Progenitor cell of endocrine pancreas (in vitro differentiated cells): ENCODE measurements around the gene KRTAP22-1. TPM values are rescaled to one million over a fixed set of nuclear protein-coding genes. Genes with fewer than 3 reads are reported as not detected.

Source experiments
- DNase-seq: peaks from one replicate; pipeline ENCODE4 v3.0.0; 2021; ENCODE audit warnings: low spot score; ENCODE audit not compliant: unreplicated experiment
- H3K27ac Mint-ChIP-seq: 2 replicates; pipeline ENCODE4 v1.8.0; 2021; ENCODE audit warnings: mild to moderate bottlenecking, moderate library complexity, mixed read lengths
- H3K27me3 Mint-ChIP-seq: 2 replicates; pipeline ENCODE4 v1.8.0; 2021; ENCODE audit warnings: mixed read lengths
- H3K36me3 Mint-ChIP-seq: 2 replicates; pipeline ENCODE4 v1.8.0; 2022; ENCODE audit warnings: mixed read lengths; ENCODE audit not compliant: insufficient read depth
- H3K4me1 Mint-ChIP-seq: 2 replicates; pipeline ENCODE4 v1.8.0; 2021; ENCODE audit warnings: low read depth, mixed read lengths
- H3K4me3 Mint-ChIP-seq: 2 replicates; pipeline ENCODE4 v1.8.0; 2021; ENCODE audit warnings: low read depth, mild to moderate bottlenecking, moderate library complexity, mixed read lengths
- H3K9me3 Mint-ChIP-seq: 2 replicates; pipeline ENCODE4 v1.8.0; 2021; ENCODE audit warnings: low read depth, mixed read lengths
- CTCF ChIP-seq: fragments of 200-600 bp; sonication (generic); IDR thresholded peaks from one replicate; pipeline ENCODE4 v1.5.0; 2021; ENCODE audit warnings: antibody characterized with exemption, mild to moderate bottlenecking; ENCODE audit not compliant: unreplicated experiment
- total RNA-seq: library from RNA; stranded (reverse); gene quantifications from 2 replicates; pipeline ENCODE4 v1.2.1, GENCODE V29; 2021

KRTAP22-1 gene
- total RNA-seq, 1 donor from 2014 or later: not detected

- no peak for TF ChIP-seq CTCF
- no peaks in the 10 kb centered on the region for H3K4me1 Mint-ChIP-seq
- H3K9me3 Mint-ChIP-seq: peaks cover 28% of the 10 kb centered on the region
- H3K36me3 Mint-ChIP-seq: no peaks in the 10 kb centered on the region
- DNase-seq: no peak
- no peaks in the 10 kb centered on the region for H3K27me3 Mint-ChIP-seq
- H3K27ac Mint-ChIP-seq: no peak overlapping the region
- no peak overlapping the region for H3K4me3 Mint-ChIP-seq
Measured at GRCh38 chr21:30629200-30629599, 28.3 kb downstream of the KRTAP22-1 start.

GRCh38 chr21:30634906-30635305 lies 34.0 kb downstream of the KRTAP22-1 start, which contains the start of gene KRTAP20-2:
TSS of gene KRTAP20-2 (plus strand) at chr21:30635206. CDS start at chr21:30635264, 58 bp downstream.
- no peaks in the 10 kb centered on the region for H3K27me3 Mint-ChIP-seq
- peaks cover 9% of the 10 kb centered on the region for H3K9me3 Mint-ChIP-seq
- H3K4me3 Mint-ChIP-seq: no peak within 1 kb of the TSS
- DNase-seq: no peak
- TF ChIP-seq CTCF: no peak
- no peak within 1 kb of the TSS for H3K27ac Mint-ChIP-seq
- H3K36me3 Mint-ChIP-seq: no peaks in the 10 kb centered on the region
- H3K4me1 Mint-ChIP-seq: no peaks in the 10 kb centered on the region

GRCh38 chr21:30638686-30639085 lies 37.8 kb downstream of the KRTAP22-1 start:
- Mint-ChIP-seq H3K36me3 (no peaks in the 10 kb centered on the region), H3K27ac (no peak overlapping the region), H3K4me1 (no peaks in the 10 kb centered on the region), H3K27me3 (no peaks in the 10 kb centered on the region), H3K9me3 (peaks cover 4% of the 10 kb centered on the region), H3K4me3 (no peak overlapping the region)
- TF ChIP-seq CTCF: no peak
- DNase-seq: no peak

- Mint-ChIP-seq H3K36me3 (no peaks in the 10 kb centered on the region), H3K9me3 (peaks cover 21% of the 10 kb centered on the region), H3K4me3 (no peak within 1 kb of the TSS), H3K27me3 (no peaks in the 10 kb centered on the region), H3K4me1 (no peaks in the 10 kb centered on the region), H3K27ac (no peak within 1 kb of the TSS)
- TF ChIP-seq CTCF: no peak
- no peak for DNase-seq
Measured at GRCh38 chr21:30642564-30642963, 41.7 kb downstream of the KRTAP22-1 start, which contains the start of gene KRTAP20-3. TSS of gene KRTAP20-3 (plus strand) at chr21:30642864.

GRCh38 chr21:30646904-30647414 lies 46.1 kb downstream of the KRTAP22-1 start:
- Mint-ChIP-seq H3K4me1 (no peaks in the 10 kb centered on the region), H3K9me3 (peaks cover 28% of the 10 kb centered on the region), H3K36me3 (no peaks in the 10 kb centered on the region)

More at GRCh38 chr21:30646904-30647414, 46.1 kb downstream of the KRTAP22-1 start:
- no peak for DNase-seq
- H3K27ac Mint-ChIP-seq: no peak overlapping the region
- H3K27me3 Mint-ChIP-seq: no peaks in the 10 kb centered on the region
- TF ChIP-seq CTCF: no peak
- no peak overlapping the region for H3K4me3 Mint-ChIP-seq

Other genes with a start within 250 kb of the KRTAP22-1 start
- gene KRTAP13-2, start 228.8 kb upstream of the KRTAP22-1 start, total RNA-seq: not detected in 2 replicates
- not detected in 2 replicates for gene KRTAP13-1, start 205.1 kb upstream of the KRTAP22-1 start, total RNA-seq
- not detected in 2 replicates for gene KRTAP13-3, start 175.2 kb upstream of the KRTAP22-1 start, total RNA-seq
- gene KRTAP13-4, start 170.9 kb upstream of the KRTAP22-1 start, total RNA-seq: not detected in 2 replicates
- gene KRTAP15-1, start 160.8 kb upstream of the KRTAP22-1 start, total RNA-seq: not detected in 2 replicates
- gene KRTAP19-1, start 120.7 kb upstream of the KRTAP22-1 start, total RNA-seq: not detected in 2 replicates
- not detected in 2 replicates for gene KRTAP19-2, start 113.7 kb upstream of the KRTAP22-1 start, total RNA-seq
- gene KRTAP19-3, start 109.1 kb upstream of the KRTAP22-1 start, total RNA-seq: not detected in 2 replicates
- gene KRTAP19-4, start 103.9 kb upstream of the KRTAP22-1 start, total RNA-seq: not detected in 2 replicates
- gene KRTAP19-5, start 98.9 kb upstream of the KRTAP22-1 start, total RNA-seq: not detected in 2 replicates
- not detected in 2 replicates for gene KRTAP19-6, start 59.2 kb upstream of the KRTAP22-1 start, total RNA-seq
- gene KRTAP19-7, start 39.8 kb upstream of the KRTAP22-1 start, total RNA-seq: not detected in 2 replicates
- gene KRTAP22-2, start 10.7 kb upstream of the KRTAP22-1 start, total RNA-seq: not detected in 2 replicates
- gene KRTAP6-3, start 8.6 kb upstream of the KRTAP22-1 start, total RNA-seq: not detected in 2 replicates
- not detected in 2 replicates for gene KRTAP6-2, start 2.2 kb upstream of the KRTAP22-1 start, total RNA-seq
- gene KRTAP6-1, start 12.8 kb downstream of the KRTAP22-1 start, total RNA-seq: not detected in 2 replicates
- gene KRTAP20-1, start 15.3 kb downstream of the KRTAP22-1 start, total RNA-seq: not detected in 2 replicates
- gene KRTAP20-4, start 19.5 kb downstream of the KRTAP22-1 start, total RNA-seq: not detected in 2 replicates
- gene KRTAP20-2, start 34.1 kb downstream of the KRTAP22-1 start, total RNA-seq: not detected in 2 replicates
- not detected in 2 replicates for gene KRTAP20-3, start 41.8 kb downstream of the KRTAP22-1 start, total RNA-seq
- not detected in 2 replicates for gene KRTAP21-3, start 117.7 kb downstream of the KRTAP22-1 start, total RNA-seq
- gene KRTAP21-2, start 146.2 kb downstream of the KRTAP22-1 start, total RNA-seq: not detected in 2 replicates
- not detected in 2 replicates for gene KRTAP21-1, start 154.3 kb downstream of the KRTAP22-1 start, total RNA-seq
- not detected in 2 replicates for gene KRTAP8-1, start 212.2 kb downstream of the KRTAP22-1 start, total RNA-seq
- gene KRTAP7-1, start 228.7 kb downstream of the KRTAP22-1 start, total RNA-seq: not detected in 2 replicates